HG03575 (cell line): ENCODE results near the gene COX4I1.

ENCODE experiments used
- ATAC-seq: cut with Tn5 transposase; IDR thresholded peaks from one replicate; pipeline ENCODE4 v1.9.1; 2021; ENCODE audit not compliant: unreplicated experiment, insufficient number of reproducible peaks, low FRiP score; ENCODE audit errors: extremely low read depth

The COX4I1 gene

GRCh38 chr16:85799497-85800320, at the start of gene COX4I1, which contains the start of gene EMC8:
TSS of gene COX4I1 (plus strand) at chr16:85799695. CDS start at chr16:85801206, 1,511 bp downstream.
TSS of gene EMC8 (minus strand) at chr16:85799544. CDS start at chr16:85799295, 249 bp downstream.
- ATAC-seq, result peak; percentile 58

- ATAC-seq, result no peak
Measured at GRCh38 chr16:85749771-85750145, 49.7 kb upstream of the COX4I1 start.

- no peak for ATAC-seq
Measured at GRCh38 chr16:85750146-85750826, 49.2 kb upstream of the COX4I1 start.

- no peak for ATAC-seq
Measured at GRCh38 chr16:85750827-85751697, 48.4 kb upstream of the COX4I1 start, which contains the start of gene C16orf74. TSS of gene C16orf74 (minus strand) at chr16:85751096. CDS start at chr16:85735217, 15,879 bp downstream.

GRCh38 chr16:85751698-85752501, 47.6 kb upstream of the COX4I1 start:
- no peak for ATAC-seq

- ATAC-seq, result no peak
Measured at GRCh38 chr16:85752511-85753420, 46.7 kb upstream of the COX4I1 start.

- ATAC-seq, result no peak
Measured at GRCh38 chr16:85753559-85753958, 45.9 kb upstream of the COX4I1 start.

- no peak for ATAC-seq
Measured at GRCh38 chr16:85753976-85754375, 45.5 kb upstream of the COX4I1 start.

- ATAC-seq, result no peak
Measured at GRCh38 chr16:85754413-85754812, 45.1 kb upstream of the COX4I1 start.

GRCh38 chr16:85755929-85756768, 43.3 kb upstream of the COX4I1 start:
- no peak for ATAC-seq

GRCh38 chr16:85757341-85757822, 42.1 kb upstream of the COX4I1 start:
- ATAC-seq, result no peak

- no peak for ATAC-seq
Measured at GRCh38 chr16:85759136-85759535, 40.4 kb upstream of the COX4I1 start.

- no peak for ATAC-seq
Measured at GRCh38 chr16:85759631-85760419, 39.7 kb upstream of the COX4I1 start.

GRCh38 chr16:85761861-85762260, 37.6 kb upstream of the COX4I1 start:
- ATAC-seq, result no peak

GRCh38 chr16:85762970-85763369, 36.5 kb upstream of the COX4I1 start:
- ATAC-seq, result no peak

GRCh38 chr16:85763616-85764015, 35.9 kb upstream of the COX4I1 start:
- ATAC-seq, result no peak
